ENCODE data around the gene DIP2B.

Gene DIP2B

GRCh38 chr12:50600364-50600763 is 95.6 kb downstream of the DIP2B start:
- Histone ChIP-seq H3K27ac (ENCODE audit: low read length) (no peak overlapping the region), H3K36me3 (ENCODE audit: control insufficient read depth in 1 of 2, insufficient read depth in 2 of 2, low read length in 2 of 2) (no peaks in the 10 kb centered on the region), H3K27me3 (ENCODE audit: low read depth, low read length) (no peaks in the 10 kb centered on the region), H3K4me3 (ENCODE audit: low read depth in 1 of 2, low read length in 2 of 2) (no peak overlapping the region), H3K4me1 (ENCODE audit: control insufficient read depth in 1 of 2, insufficient read depth in 2 of 2, low read length in 2 of 2) (peaks cover 8% of the 10 kb centered on the region in 2 donors), H3K9me3 (ENCODE audit: control insufficient read depth in 1 of 2, low read length in 2 of 2) (no peaks in the 10 kb centered on the region)

- Histone ChIP-seq H3K9me3 (ENCODE audit: control insufficient read depth in 1 of 2, low read length in 2 of 2) (no peaks in the 10 kb centered on the region), H3K27me3 (ENCODE audit: low read depth, low read length) (no peaks in the 10 kb centered on the region), H3K4me1 (ENCODE audit: control insufficient read depth in 1 of 2, insufficient read depth in 2 of 2, low read length in 2 of 2) (peaks cover 5 to 8% of the 10 kb centered on the region in 2 donors), H3K27ac (ENCODE audit: low read length) (no peak overlapping the region), H3K36me3 (ENCODE audit: control insufficient read depth in 1 of 2, insufficient read depth in 2 of 2, low read length in 2 of 2) (no peaks in the 10 kb centered on the region), H3K4me3 (ENCODE audit: low read depth in 1 of 2, low read length in 2 of 2) (no peak overlapping the region)
These were observed 99.2 kb downstream of the DIP2B start for GRCh38 chr12:50603817-50604639.

GRCh38 chr12:50604640-50604920 is 99.8 kb downstream of the DIP2B start:
- no peaks in the 10 kb centered on the region for H3K9me3 ChIP-seq (ENCODE audit: control insufficient read depth in 1 of 2, low read length in 2 of 2)
- H3K27ac ChIP-seq (ENCODE audit: low read length): no peak overlapping the region
- no peaks in the 10 kb centered on the region for H3K36me3 ChIP-seq (ENCODE audit: control insufficient read depth in 1 of 2, insufficient read depth in 2 of 2, low read length in 2 of 2)
- H3K27me3 ChIP-seq (ENCODE audit: low read depth, low read length): no peaks in the 10 kb centered on the region
- no peak overlapping the region for H3K4me3 ChIP-seq (ENCODE audit: low read depth in 1 of 2, low read length in 2 of 2)
- H3K4me1 ChIP-seq (ENCODE audit: control insufficient read depth in 1 of 2, insufficient read depth in 2 of 2, low read length in 2 of 2): peaks cover 5 to 8% of the 10 kb centered on the region in 2 donors

- Histone ChIP-seq H3K4me3 (ENCODE audit: low read depth in 1 of 2, low read length in 2 of 2) (no peak overlapping the region), H3K4me1 (ENCODE audit: control insufficient read depth in 1 of 2, insufficient read depth in 2 of 2, low read length in 2 of 2) (peaks cover 5 to 8% of the 10 kb centered on the region in 2 donors), H3K27me3 (ENCODE audit: low read depth, low read length) (no peaks in the 10 kb centered on the region), H3K9me3 (ENCODE audit: control insufficient read depth in 1 of 2, low read length in 2 of 2) (no peaks in the 10 kb centered on the region), H3K36me3 (ENCODE audit: control insufficient read depth in 1 of 2, insufficient read depth in 2 of 2, low read length in 2 of 2) (no peaks in the 10 kb centered on the region), H3K27ac (ENCODE audit: low read length) (no peak overlapping the region)
These were observed 102.0 kb downstream of the DIP2B start for GRCh38 chr12:50606675-50607375.

DNA sequence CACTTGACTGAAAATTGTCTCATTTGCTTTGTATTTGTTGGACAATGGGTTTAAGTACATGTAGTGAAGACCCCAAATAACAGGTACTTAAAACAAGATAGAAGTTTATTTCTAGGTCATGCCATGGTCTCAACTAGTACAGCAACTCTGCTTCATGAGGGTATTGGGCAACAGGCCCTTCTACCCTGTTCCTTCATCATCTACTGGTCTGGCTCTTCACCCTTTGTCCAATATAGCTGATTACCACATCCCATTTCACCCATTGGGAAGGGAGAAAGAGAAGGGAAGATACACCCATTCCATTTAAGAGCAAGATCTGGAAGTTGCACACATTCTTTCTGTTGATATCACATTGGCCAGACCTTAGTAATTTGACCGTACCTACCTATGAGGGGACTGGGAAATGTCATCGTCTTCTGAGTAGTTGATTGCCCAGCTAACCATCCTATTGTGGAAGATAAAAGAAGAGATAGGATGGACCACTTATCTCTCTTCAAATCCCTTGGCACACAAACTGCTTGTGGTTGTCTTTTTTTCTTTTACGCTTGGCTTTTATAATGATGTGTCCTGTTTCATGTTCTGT is 104.6 kb downstream of the DIP2B start:
- H3K27me3 ChIP-seq (ENCODE audit: low read depth, low read length): no peaks in the 10 kb centered on the region
- H3K4me1 ChIP-seq (ENCODE audit: control insufficient read depth in 1 of 2, insufficient read depth in 2 of 2, low read length in 2 of 2): peaks cover 0 to 10% of the 10 kb centered on the region in 2 donors
- no peaks in the 10 kb centered on the region for H3K36me3 ChIP-seq (ENCODE audit: control insufficient read depth in 1 of 2, insufficient read depth in 2 of 2, low read length in 2 of 2)
- H3K9me3 ChIP-seq (ENCODE audit: control insufficient read depth in 1 of 2, low read length in 2 of 2): no peaks in the 10 kb centered on the region
- no peak overlapping the region for H3K4me3 ChIP-seq (ENCODE audit: low read depth in 1 of 2, low read length in 2 of 2)
- H3K27ac ChIP-seq (ENCODE audit: low read length): no peak overlapping the region

- no peaks in the 10 kb centered on the region for H3K36me3 ChIP-seq (ENCODE audit: control insufficient read depth in 1 of 2, insufficient read depth in 2 of 2, low read length in 2 of 2)
- peaks cover 0 to 16% of the 10 kb centered on the region in 2 donors for H3K4me1 ChIP-seq (ENCODE audit: control insufficient read depth in 1 of 2, insufficient read depth in 2 of 2, low read length in 2 of 2)
- no peaks in the 10 kb centered on the region for H3K27me3 ChIP-seq (ENCODE audit: low read depth, low read length)
- H3K4me3 ChIP-seq (ENCODE audit: low read depth in 1 of 2, low read length in 2 of 2): no peak overlapping the region
- no peaks in the 10 kb centered on the region for H3K9me3 ChIP-seq (ENCODE audit: control insufficient read depth in 1 of 2, low read length in 2 of 2)
- no peak overlapping the region for H3K27ac ChIP-seq (ENCODE audit: low read length)
These were observed 105.4 kb downstream of the DIP2B start for GRCh38 chr12:50610171-50610570.

GRCh38 chr12:50611021-50611744 is 106.4 kb downstream of the DIP2B start:
- no peaks in the 10 kb centered on the region for H3K36me3 ChIP-seq (ENCODE audit: control insufficient read depth in 1 of 2, insufficient read depth in 2 of 2, low read length in 2 of 2)
- H3K4me3 ChIP-seq (ENCODE audit: low read depth in 1 of 2, low read length in 2 of 2): no peak overlapping the region
- H3K4me1 ChIP-seq (ENCODE audit: control insufficient read depth in 1 of 2, insufficient read depth in 2 of 2, low read length in 2 of 2): peaks cover 0 to 22% of the 10 kb centered on the region in 2 donors
- no peaks in the 10 kb centered on the region for H3K27me3 ChIP-seq (ENCODE audit: low read depth, low read length)
- no peaks in the 10 kb centered on the region for H3K9me3 ChIP-seq (ENCODE audit: control insufficient read depth in 1 of 2, low read length in 2 of 2)
- no peak overlapping the region for H3K27ac ChIP-seq (ENCODE audit: low read length)

DNA sequence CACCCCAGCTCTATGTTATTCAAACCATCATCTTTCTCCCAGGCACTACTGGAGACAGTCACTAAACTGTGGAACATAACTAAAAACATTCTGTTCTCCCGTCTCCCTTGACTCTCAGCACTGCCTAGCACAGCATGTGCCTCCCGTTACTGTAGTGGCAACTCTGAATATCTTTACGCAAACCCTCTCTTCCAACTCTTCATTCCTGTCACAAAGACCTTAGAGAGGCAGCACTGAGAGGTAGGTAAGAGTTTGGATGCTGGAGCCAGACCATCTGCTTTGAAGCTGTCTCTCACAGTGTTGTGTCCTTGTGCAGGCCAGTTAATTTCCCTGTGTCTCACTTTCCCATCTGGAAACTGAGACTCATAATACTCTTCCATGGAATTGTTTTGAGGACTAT is 108.1 kb downstream of the DIP2B start:
- H3K4me1 ChIP-seq (ENCODE audit: control insufficient read depth in 1 of 2, insufficient read depth in 2 of 2, low read length in 2 of 2): peaks cover 0 to 22% of the 10 kb centered on the region in 2 donors
- H3K27ac ChIP-seq (ENCODE audit: low read length): no peak overlapping the region
- no peaks in the 10 kb centered on the region for H3K9me3 ChIP-seq (ENCODE audit: control insufficient read depth in 1 of 2, low read length in 2 of 2)
- H3K36me3 ChIP-seq (ENCODE audit: control insufficient read depth in 1 of 2, insufficient read depth in 2 of 2, low read length in 2 of 2): no peaks in the 10 kb centered on the region
- H3K27me3 ChIP-seq (ENCODE audit: low read depth, low read length): no peaks in the 10 kb centered on the region
- H3K4me3 ChIP-seq (ENCODE audit: low read depth in 1 of 2, low read length in 2 of 2): no peak overlapping the region

DNA sequence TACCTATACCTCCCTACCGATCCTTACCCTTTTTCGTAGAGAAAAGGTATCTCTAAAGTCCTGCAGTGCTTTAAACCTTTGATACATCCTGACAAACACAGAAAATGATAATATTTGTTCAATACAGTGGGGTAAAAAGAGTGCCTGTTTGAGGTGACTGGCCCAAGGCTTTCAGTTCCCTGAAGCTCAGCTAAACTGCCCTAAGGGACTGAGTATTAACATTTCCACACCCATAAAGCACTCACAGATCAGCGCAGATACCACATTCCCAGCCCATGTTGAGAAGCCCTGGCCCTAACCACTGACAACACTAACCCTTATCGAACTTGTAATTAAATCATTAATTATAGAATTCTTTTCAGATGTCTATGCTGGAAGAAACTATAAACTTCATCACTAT is 108.7 kb downstream of the DIP2B start:
- Histone ChIP-seq H3K36me3 (ENCODE audit: control insufficient read depth in 1 of 2, insufficient read depth in 2 of 2, low read length in 2 of 2) (no peaks in the 10 kb centered on the region), H3K27ac (ENCODE audit: low read length) (no peak overlapping the region), H3K4me1 (ENCODE audit: control insufficient read depth in 1 of 2, insufficient read depth in 2 of 2, low read length in 2 of 2) (peaks cover 0 to 22% of the 10 kb centered on the region in 2 donors)

GRCh38 chr12:50614167-50614759 is 109.5 kb downstream of the DIP2B start:
- H3K4me3 ChIP-seq (ENCODE audit: low read depth in 1 of 2, low read length in 2 of 2): no peak overlapping the region
- H3K27me3 ChIP-seq (ENCODE audit: low read depth, low read length): no peaks in the 10 kb centered on the region
- no peaks in the 10 kb centered on the region for H3K9me3 ChIP-seq (ENCODE audit: control insufficient read depth in 1 of 2, low read length in 2 of 2)
- no peak overlapping the region for H3K27ac ChIP-seq (ENCODE audit: low read length)
- H3K36me3 ChIP-seq (ENCODE audit: control insufficient read depth in 1 of 2, insufficient read depth in 2 of 2, low read length in 2 of 2): no peaks in the 10 kb centered on the region
- H3K4me1 ChIP-seq (ENCODE audit: control insufficient read depth in 1 of 2, insufficient read depth in 2 of 2, low read length in 2 of 2): peaks cover 0 to 22% of the 10 kb centered on the region in 2 donors

More for the DNA sequence above, 108.7 kb downstream of the DIP2B start:
- Histone ChIP-seq H3K4me3 (ENCODE audit: low read depth in 1 of 2, low read length in 2 of 2) (no peak overlapping the region), H3K9me3 (ENCODE audit: control insufficient read depth in 1 of 2, low read length in 2 of 2) (no peaks in the 10 kb centered on the region), H3K27me3 (ENCODE audit: low read depth, low read length) (no peaks in the 10 kb centered on the region)

All from muscle layer of duodenum (tissue), 2 donors.